HepG2 (cell line): ENCODE data around the gene NEURL3. TPM values are rescaled to one million over a fixed set of nuclear protein-coding genes. Genes with fewer than 3 reads are reported as not detected.

Experiments
- EHMT2 ChIP-seq: fragments of 200-600 bp; sonication (generic); IDR thresholded peaks from 2 replicates; pipeline ENCODE4 v1.7.0; 2017; ENCODE audit warnings: antibody characterized with exemption, low read depth, low read length, borderline replicate concordance
- GFI1 ChIP-seq: sonication (generic); formaldehyde crosslinking; IDR thresholded peaks from 2 replicates; pipeline ENCODE4 v1.5.0; 2020; ENCODE audit warnings: missing genetic modification reagents, mild to moderate bottlenecking, borderline replicate concordance
- HDAC2 ChIP-seq: sonication (generic); formaldehyde crosslinking; IDR thresholded peaks from 2 replicates; pipeline ENCODE4 v1.4.0; 2020; ENCODE audit warnings: missing genetic modification reagents
- HNF1A ChIP-seq, 2 experiments: sonication (generic) in 1 of 2; formaldehyde crosslinking in 1 of 2; IDR thresholded peaks; 2 replicates each; pipeline versions ENCODE4 v1.4.0 to v1.6.1; 2016 to 2020; ENCODE audit warnings: borderline replicate concordance in 1 of 2, low read depth in 1 of 2, mild to moderate bottlenecking in 1 of 2, missing genetic modification reagents in 1 of 2
- HNF4A ChIP-seq: sonication (generic); formaldehyde crosslinking; IDR thresholded peaks from 2 replicates; pipeline ENCODE4 v1.4.0; 2020; ENCODE audit warnings: missing genetic modification reagents
- KMT2A ChIP-seq: sonication (generic); formaldehyde crosslinking; IDR thresholded peaks from 2 replicates; pipeline ENCODE4 v1.4.0; 2020; ENCODE audit warnings: missing genetic modification reagents
- MXI1 ChIP-seq: IDR thresholded peaks from 3 replicates; pipeline ENCODE4 v1.6.1; 2012; ENCODE audit warnings: low read depth, low read length, inconsistent platforms, borderline replicate concordance
- PHF21A ChIP-seq: sonication (generic); formaldehyde crosslinking; IDR thresholded peaks from 2 replicates; pipeline ENCODE4 v1.5.0; 2020; ENCODE audit warnings: mild to moderate bottlenecking, missing genetic modification reagents
- PHF8 ChIP-seq: sonication (generic); formaldehyde crosslinking; IDR thresholded peaks from 2 replicates; pipeline ENCODE4 v1.5.0; 2020; ENCODE audit warnings: missing genetic modification reagents
- RELA ChIP-seq: sonication (generic); formaldehyde crosslinking; IDR thresholded peaks from 2 replicates; pipeline ENCODE4 v1.4.0; 2020; ENCODE audit warnings: missing genetic modification reagents
- RFX5 ChIP-seq: IDR thresholded peaks from 2 replicates; pipeline ENCODE4 v1.6.1; 2011; ENCODE audit warnings: low read depth, low read length, improper control_type of control experiment
- SMAD3 ChIP-seq: sonication (generic); formaldehyde crosslinking; IDR thresholded peaks from 2 replicates; pipeline ENCODE4 v1.4.0; 2020; ENCODE audit warnings: missing genetic modification reagents
- TAF1 ChIP-seq: sonication (generic); formaldehyde crosslinking; IDR thresholded peaks from 2 replicates; pipeline ENCODE4 v1.4.0; 2020; ENCODE audit warnings: missing genetic modification reagents
- TARDBP ChIP-seq: sonication (generic); formaldehyde crosslinking; IDR thresholded peaks from 2 replicates; pipeline ENCODE4 v1.8.0; 2022; ENCODE audit warnings: mild to moderate bottlenecking, missing genetic modification reagents
- ZC3H4 ChIP-seq: sonication (generic); formaldehyde crosslinking; IDR thresholded peaks from 2 replicates; pipeline ENCODE4 v1.4.0; 2020; ENCODE audit warnings: missing genetic modification reagents, borderline replicate concordance
- ZNF235 ChIP-seq: sonication (generic); formaldehyde crosslinking; IDR thresholded peaks from 2 replicates; pipeline ENCODE4 v1.8.1; 2023; ENCODE audit warnings: mild to moderate bottlenecking, missing genetic modification reagents, borderline replicate concordance
- ZNF430 ChIP-seq: sonication (generic); formaldehyde crosslinking; IDR thresholded peaks from 2 replicates; pipeline ENCODE4 v1.9.0; 2021; ENCODE audit warnings: mild to moderate bottlenecking, missing genetic modification reagents
- ZNF703 ChIP-seq: sonication (generic); formaldehyde crosslinking; IDR thresholded peaks from 2 replicates; pipeline ENCODE4 v1.5.1; 2020; ENCODE audit warnings: missing genetic modification reagents, mild to moderate bottlenecking, moderate library complexity, borderline replicate concordance
- polyA plus RNA-seq, 8 experiments: library from polyadenylated mRNA; depleted of rRNA in 3 of 8; stranded (reverse) in 7 of 8; unstranded in 1 of 8; fragments of >200 nt; fragmentation: Illumina TruSeq in 4 of 8; extraction: Trizol in 4 of 8; gene quantifications; 2 replicates each; pipeline versions ENCODE4 v1.2.1 to v1.2.3, GENCODE V29; 2011 to 2016; ENCODE audit warnings: low read depth in 4 of 8, missing spikeins in 1 of 8, mixed read lengths in 1 of 8; ENCODE audit not compliant: insufficient read depth in 1 of 8
- total RNA-seq, 5 experiments: library from RNA; depleted of rRNA; stranded (reverse); fragments of >200 nt; fragmentation: Illumina TruSeq; extraction: Trizol; gene quantifications; 2 replicates each; pipeline ENCODE4 v1.2.3, GENCODE V29; 2016; ENCODE audit warnings: low read depth in 1 of 5
- TF ChIP-seq, protein P1 (sequence below): sonication (generic); formaldehyde crosslinking; IDR thresholded peaks from 2 replicates; pipeline ENCODE4 v1.4.0; 2020; ENCODE audit warnings: missing genetic modification reagents
- TF ChIP-seq, protein P2 (sequence below): sonication (generic); formaldehyde crosslinking; IDR thresholded peaks from 2 replicates; pipeline ENCODE4 v1.4.0; 2020; ENCODE audit warnings: mild to moderate bottlenecking, missing genetic modification reagents
- TF ChIP-seq, protein P3 (sequence below): sonication (generic); formaldehyde crosslinking; IDR thresholded peaks from 2 replicates; pipeline ENCODE4 v1.4.0; 2020; ENCODE audit warnings: missing genetic modification reagents, low read depth, mild to moderate bottlenecking, borderline replicate concordance

Gene NEURL3
- total and polyA plus RNA-seq, 2 of the 13 experiments (the other 11 are each of a cell fraction or from before 2014, with no cell fraction given), result 0.16 to 1.2 TPM

GRCh38 chr2:96505231-96505889 is at the start of gene NEURL3 (continued):
- TF ChIP-seq, protein P1, sequence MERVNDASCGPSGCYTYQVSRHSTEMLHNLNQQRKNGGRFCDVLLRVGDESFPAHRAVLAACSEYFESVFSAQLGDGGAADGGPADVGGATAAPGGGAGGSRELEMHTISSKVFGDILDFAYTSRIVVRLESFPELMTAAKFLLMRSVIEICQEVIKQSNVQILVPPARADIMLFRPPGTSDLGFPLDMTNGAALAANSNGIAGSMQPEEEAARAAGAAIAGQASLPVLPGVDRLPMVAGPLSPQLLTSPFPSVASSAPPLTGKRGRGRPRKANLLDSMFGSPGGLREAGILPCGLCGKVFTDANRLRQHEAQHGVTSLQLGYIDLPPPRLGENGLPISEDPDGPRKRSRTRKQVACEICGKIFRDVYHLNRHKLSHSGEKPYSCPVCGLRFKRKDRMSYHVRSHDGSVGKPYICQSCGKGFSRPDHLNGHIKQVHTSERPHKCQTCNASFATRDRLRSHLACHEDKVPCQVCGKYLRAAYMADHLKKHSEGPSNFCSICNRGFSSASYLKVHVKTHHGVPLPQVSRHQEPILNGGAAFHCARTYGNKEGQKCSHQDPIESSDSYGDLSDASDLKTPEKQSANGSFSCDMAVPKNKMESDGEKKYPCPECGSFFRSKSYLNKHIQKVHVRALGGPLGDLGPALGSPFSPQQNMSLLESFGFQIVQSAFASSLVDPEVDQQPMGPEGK, result 0 out of 2 replicates have a peak, but pooled peaks have one; percentile 19
- TF ChIP-seq ZC3H4 (CRISPR knock-in tag) (peak; percentile 38; the same call in 1 of the 2 replicates), ZNF703 (CRISPR knock-in tag) (peak; percentile 83; the same call in 1 of the 2 replicates), TARDBP (CRISPR knock-in tag) (no peak; the same call in 1 of the 2 replicates), MXI1 (peak; percentile 36; the same call in 1 of the 3 replicates), EHMT2 (no peak), HNF4A (CRISPR knock-in tag) (0 out of 2 replicates have a peak, but pooled peaks have one; percentile 26), HNF1A (IDR thresholded peaks at IDR 0.05; ENCODE audit: low read depth) (peak; percentile 83), HNF1A (CRISPR knock-in tag; IDR thresholded peaks at IDR 0.05; ENCODE audit: borderline replicate concordance) (peak; percentile 84; the same call in 1 of the 2 replicates), GFI1 (CRISPR knock-in tag) (no peak), KMT2A (CRISPR knock-in tag) (0 out of 2 replicates have a peak, but pooled peaks have one; percentile 43), RFX5 (peak; percentile 97), HDAC2 (CRISPR knock-in tag) (0 out of 2 replicates have a peak, but pooled peaks have one; percentile 24), PHF21A (CRISPR knock-in tag) (peak; percentile 50; the same call in 1 of the 2 replicates), SMAD3 (CRISPR knock-in tag) (0 out of 2 replicates have a peak, but pooled peaks have one; percentile 29), RELA (CRISPR knock-in tag) (0 out of 2 replicates have a peak, but pooled peaks have one; percentile 47), TAF1 (0 out of 2 replicates have a peak, but pooled peaks have one; percentile 29), PHF8 (CRISPR knock-in tag) (0 out of 2 replicates have a peak, but pooled peaks have one; percentile 34), ZNF430 (CRISPR knock-in tag) (peak; percentile 73; the same call in 1 of the 2 replicates), ZNF235 (0 out of 2 replicates have a peak, but pooled peaks have one; percentile 76)
- TF ChIP-seq, protein P2, sequence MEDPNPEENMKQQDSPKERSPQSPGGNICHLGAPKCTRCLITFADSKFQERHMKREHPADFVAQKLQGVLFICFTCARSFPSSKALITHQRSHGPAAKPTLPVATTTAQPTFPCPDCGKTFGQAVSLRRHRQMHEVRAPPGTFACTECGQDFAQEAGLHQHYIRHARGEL (CRISPR knock-in tag), result 0 out of 2 replicates have a peak, but pooled peaks have one; percentile 51
- TF ChIP-seq, protein P3, sequence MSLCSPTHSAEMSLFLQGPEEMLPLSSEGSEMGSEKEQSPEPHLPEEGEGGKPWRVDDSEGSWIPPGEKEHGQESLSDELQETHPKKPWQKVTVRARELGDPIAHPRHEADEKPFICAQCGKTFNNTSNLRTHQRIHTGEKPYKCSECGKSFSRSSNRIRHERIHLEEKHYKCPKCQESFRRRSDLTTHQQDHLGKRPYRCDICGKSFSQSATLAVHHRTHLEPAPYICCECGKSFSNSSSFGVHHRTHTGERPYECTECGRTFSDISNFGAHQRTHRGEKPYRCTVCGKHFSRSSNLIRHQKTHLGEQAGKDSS (CRISPR knock-in tag), result 0 out of 2 replicates have a peak, but pooled peaks have one; percentile 39
